ENCODE results near the gene MAPK1.
"Not testable (repeated sequence)": the region's sequence is repeated elsewhere in the genome, so short reads cannot be mapped to it uniquely, and the experiment has no call there.

Gene MAPK1

GRCh38 chr22:21837248-21837979 lies 30.0 kb downstream of the MAPK1 start:
- no peak for TF ChIP-seq CTCF (IDR thresholded peaks at IDR 0.05; ENCODE audit: low read length, missing control alignments)
- DNase-seq (ENCODE audit: low read depth) = peak; percentile 86
- H3K4me3 ChIP-seq (replicated peaks; ENCODE audit: low read depth, low read length) = no peak overlapping the region

- H3K4me3 ChIP-seq (replicated peaks; ENCODE audit: low read depth, low read length); DNase-seq (ENCODE audit: low read depth): not testable (repeated sequence)
Measured at GRCh38 chr22:21836486-21836885, 31.0 kb downstream of the MAPK1 start.

GRCh38 chr22:21835378-21835777 lies 32.1 kb downstream of the MAPK1 start:
- no peak for TF ChIP-seq CTCF (IDR thresholded peaks at IDR 0.05; ENCODE audit: low read length, missing control alignments)
- no peak for DNase-seq (ENCODE audit: low read depth)
- H3K4me3 ChIP-seq (replicated peaks; ENCODE audit: low read depth, low read length) = no peak overlapping the region

GRCh38 chr22:21834869-21835268 lies 32.6 kb downstream of the MAPK1 start:
- no peak overlapping the region for H3K4me3 ChIP-seq (replicated peaks; ENCODE audit: low read depth, low read length)
- DNase-seq (ENCODE audit: low read depth) = no peak
- no peak for TF ChIP-seq CTCF (IDR thresholded peaks at IDR 0.05; ENCODE audit: low read length, missing control alignments)

GRCh38 chr22:21832291-21833290 lies 34.9 kb downstream of the MAPK1 start:
- no peak for TF ChIP-seq CTCF (IDR thresholded peaks at IDR 0.05; ENCODE audit: low read length, missing control alignments)
- H3K4me3 ChIP-seq (replicated peaks; ENCODE audit: low read depth, low read length) = no peak overlapping the region
- DNase-seq (ENCODE audit: low read depth) = peak; percentile 22

- H3K4me3 ChIP-seq (replicated peaks; ENCODE audit: low read depth, low read length) = no peak overlapping the region
- no peak for DNase-seq (ENCODE audit: low read depth)
- no peak for TF ChIP-seq CTCF (IDR thresholded peaks at IDR 0.05; ENCODE audit: low read length, missing control alignments)
Measured at GRCh38 chr22:21829523-21829922, 37.9 kb downstream of the MAPK1 start.

GRCh38 chr22:21828268-21828638 lies 39.2 kb downstream of the MAPK1 start:
- no peak for TF ChIP-seq CTCF (IDR thresholded peaks at IDR 0.05; ENCODE audit: low read length, missing control alignments)
- DNase-seq (ENCODE audit: low read depth) = no peak
- no peak overlapping the region for H3K4me3 ChIP-seq (replicated peaks; ENCODE audit: low read depth, low read length)
